ENCODE data around the gene DBP.

GRCh38 chr19:48607359-48607755, 29.8 kb downstream of the DBP start:
- TF ChIP-seq, protein P1, sequence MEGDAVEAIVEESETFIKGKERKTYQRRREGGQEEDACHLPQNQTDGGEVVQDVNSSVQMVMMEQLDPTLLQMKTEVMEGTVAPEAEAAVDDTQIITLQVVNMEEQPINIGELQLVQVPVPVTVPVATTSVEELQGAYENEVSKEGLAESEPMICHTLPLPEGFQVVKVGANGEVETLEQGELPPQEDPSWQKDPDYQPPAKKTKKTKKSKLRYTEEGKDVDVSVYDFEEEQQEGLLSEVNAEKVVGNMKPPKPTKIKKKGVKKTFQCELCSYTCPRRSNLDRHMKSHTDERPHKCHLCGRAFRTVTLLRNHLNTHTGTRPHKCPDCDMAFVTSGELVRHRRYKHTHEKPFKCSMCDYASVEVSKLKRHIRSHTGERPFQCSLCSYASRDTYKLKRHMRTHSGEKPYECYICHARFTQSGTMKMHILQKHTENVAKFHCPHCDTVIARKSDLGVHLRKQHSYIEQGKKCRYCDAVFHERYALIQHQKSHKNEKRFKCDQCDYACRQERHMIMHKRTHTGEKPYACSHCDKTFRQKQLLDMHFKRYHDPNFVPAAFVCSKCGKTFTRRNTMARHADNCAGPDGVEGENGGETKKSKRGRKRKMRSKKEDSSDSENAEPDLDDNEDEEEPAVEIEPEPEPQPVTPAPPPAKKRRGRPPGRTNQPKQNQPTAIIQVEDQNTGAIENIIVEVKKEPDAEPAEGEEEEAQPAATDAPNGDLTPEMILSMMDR (IDR thresholded peaks at IDR 0.05): no peak
- TF ChIP-seq POLR2AphosphoS5 (IDR thresholded peaks at IDR 0.05): no peak
- no peak for TF ChIP-seq POLR2A (IDR thresholded peaks at IDR 0.05)
